NB4 (cell line): ENCODE measurements around the gene NLRC3.

Source experiments
- POLR2A ChIP-seq: IDR thresholded peaks from 2 replicates; pipeline ENCODE4 v1.6.1; 2011; ENCODE audit warnings: mild to moderate bottlenecking; ENCODE audit not compliant: insufficient read length; ENCODE audit errors: extremely low read depth
- TF ChIP-seq, protein P1 (sequence below): IDR thresholded peaks from one replicate; pipeline ENCODE4 v1.5.1; 2012; ENCODE audit warnings: low read depth, low read length

DNA sequence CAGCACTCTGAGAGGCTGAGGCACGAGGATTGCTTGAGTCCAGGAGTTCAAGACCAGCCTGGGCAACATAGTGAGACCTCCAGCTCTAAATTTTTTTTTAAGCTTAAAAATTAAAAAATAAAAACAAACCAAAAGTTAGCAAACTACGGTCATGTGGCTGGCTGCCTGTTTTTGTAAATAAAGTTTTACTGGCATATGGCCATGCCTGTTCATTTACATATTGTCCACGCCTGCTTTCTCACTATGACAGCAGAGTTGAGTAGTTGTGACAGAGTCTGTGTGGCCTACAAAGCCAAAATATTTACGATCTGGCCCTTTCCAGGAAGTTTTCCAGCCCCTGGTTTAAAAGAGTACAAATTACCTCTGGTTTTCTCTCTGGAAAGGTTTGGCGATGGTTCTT is 30.9 kb upstream of the NLRC3 start:
- TF ChIP-seq, protein P1, sequence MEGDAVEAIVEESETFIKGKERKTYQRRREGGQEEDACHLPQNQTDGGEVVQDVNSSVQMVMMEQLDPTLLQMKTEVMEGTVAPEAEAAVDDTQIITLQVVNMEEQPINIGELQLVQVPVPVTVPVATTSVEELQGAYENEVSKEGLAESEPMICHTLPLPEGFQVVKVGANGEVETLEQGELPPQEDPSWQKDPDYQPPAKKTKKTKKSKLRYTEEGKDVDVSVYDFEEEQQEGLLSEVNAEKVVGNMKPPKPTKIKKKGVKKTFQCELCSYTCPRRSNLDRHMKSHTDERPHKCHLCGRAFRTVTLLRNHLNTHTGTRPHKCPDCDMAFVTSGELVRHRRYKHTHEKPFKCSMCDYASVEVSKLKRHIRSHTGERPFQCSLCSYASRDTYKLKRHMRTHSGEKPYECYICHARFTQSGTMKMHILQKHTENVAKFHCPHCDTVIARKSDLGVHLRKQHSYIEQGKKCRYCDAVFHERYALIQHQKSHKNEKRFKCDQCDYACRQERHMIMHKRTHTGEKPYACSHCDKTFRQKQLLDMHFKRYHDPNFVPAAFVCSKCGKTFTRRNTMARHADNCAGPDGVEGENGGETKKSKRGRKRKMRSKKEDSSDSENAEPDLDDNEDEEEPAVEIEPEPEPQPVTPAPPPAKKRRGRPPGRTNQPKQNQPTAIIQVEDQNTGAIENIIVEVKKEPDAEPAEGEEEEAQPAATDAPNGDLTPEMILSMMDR, result no peak
- TF ChIP-seq POLR2A, result no peak
